Mucosa of gallbladder (tissue), 1 donor: ENCODE results near the gene ATOH8. TPM values are rescaled to one million over a fixed set of nuclear protein-coding genes. Genes with fewer than 3 reads are reported as not detected.

Experiments
- DNase-seq: peaks from one replicate; pipeline ENCODE4 v3.0.0-alpha.2; 2020; ENCODE audit warnings: low spot score
- total RNA-seq: library from RNA; stranded (reverse); gene quantifications from one replicate; pipeline ENCODE4 v1.2.1, GENCODE V29; 2021
- donor health status: DM: no; HTN: no; CAD: no.

ATOH8 gene
- total RNA-seq, 1 donor from 2014 or later: 9.0 TPM

DNA sequence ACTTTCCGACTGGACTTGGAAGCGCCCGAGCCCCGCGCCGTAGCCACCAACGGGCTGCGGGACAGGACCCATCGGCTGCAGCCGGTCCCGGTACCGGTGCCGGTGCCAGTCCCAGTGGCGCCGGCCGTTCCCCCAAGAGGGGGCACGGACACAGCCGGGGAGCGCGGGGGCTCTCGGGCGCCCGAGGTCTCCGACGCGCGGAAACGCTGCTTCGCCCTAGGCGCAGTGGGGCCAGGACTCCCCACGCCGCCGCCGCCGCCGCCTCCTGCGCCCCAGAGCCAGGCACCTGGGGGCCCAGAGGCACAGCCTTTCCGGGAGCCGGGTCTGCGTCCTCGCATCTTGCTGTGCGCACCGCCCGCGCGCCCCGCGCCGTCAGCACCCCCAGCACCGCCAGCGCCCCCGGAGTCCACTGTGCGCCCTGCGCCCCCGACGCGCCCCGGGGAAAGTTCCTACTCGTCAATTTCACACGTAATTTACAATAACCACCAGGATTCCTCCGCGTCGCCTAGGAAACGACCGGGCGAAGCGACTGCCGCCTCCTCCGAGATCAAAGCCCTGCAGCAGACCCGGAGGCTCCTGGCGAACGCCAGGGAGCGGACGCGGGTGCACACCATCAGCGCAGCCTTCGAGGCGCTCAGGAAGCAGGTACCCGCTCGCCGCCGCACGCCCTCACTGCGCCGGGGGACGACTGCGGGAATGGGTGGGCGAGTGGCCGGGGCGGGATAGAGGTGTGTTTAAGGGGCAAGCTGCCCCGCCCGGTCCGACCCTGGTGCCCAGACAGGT, 713 bp downstream of the ATOH8 start:
- DNase-seq: no peak

DNA sequence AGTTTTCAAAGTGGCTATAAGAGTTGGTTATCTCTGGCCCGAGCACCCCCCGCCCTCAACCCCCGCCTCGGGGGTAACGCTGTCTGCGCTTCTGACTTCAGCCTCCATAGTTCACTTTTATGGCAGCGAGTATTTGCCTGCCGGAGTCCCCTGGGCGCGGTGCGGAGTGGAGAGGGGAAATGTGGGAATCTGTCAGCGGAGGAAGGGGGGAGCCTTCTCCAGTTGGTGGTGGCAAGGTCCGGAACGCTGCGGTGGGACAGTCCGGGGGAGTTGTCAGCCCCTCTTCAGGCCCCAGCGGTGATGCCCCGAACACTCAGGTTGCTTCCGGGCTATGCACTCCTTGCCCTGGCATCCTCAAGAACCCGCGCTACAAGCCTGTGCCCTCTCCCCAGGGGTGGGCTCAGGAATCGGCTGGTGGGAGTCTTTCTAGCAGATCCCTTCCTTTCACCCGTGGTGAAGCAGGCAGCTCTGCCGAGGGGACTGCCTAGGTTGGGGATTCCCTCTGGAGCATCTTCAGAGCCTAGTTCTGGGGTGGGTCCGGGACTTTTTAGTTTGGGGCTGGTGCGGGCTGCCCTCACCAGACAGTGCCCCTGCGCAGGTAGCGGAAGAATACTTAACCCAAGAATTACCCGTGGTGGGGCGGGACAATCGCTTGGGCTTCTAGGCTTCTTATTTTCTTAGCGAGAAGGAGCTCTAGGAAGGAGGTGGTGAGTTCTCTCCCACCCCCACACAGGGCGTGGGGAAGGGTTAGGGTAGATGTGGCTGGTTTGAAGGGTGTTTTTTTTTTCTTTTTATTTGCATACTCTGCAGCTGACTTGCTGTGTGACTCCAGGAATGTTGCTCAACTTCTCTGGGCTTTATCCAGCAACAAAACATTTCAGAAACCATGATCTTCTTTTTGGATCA, 1.6 kb downstream of the ATOH8 start:
- DNase-seq: no peak

GRCh38 chr2:85756195-85756594, 2.4 kb downstream of the ATOH8 start:
- DNase-seq: no peak

DNA sequence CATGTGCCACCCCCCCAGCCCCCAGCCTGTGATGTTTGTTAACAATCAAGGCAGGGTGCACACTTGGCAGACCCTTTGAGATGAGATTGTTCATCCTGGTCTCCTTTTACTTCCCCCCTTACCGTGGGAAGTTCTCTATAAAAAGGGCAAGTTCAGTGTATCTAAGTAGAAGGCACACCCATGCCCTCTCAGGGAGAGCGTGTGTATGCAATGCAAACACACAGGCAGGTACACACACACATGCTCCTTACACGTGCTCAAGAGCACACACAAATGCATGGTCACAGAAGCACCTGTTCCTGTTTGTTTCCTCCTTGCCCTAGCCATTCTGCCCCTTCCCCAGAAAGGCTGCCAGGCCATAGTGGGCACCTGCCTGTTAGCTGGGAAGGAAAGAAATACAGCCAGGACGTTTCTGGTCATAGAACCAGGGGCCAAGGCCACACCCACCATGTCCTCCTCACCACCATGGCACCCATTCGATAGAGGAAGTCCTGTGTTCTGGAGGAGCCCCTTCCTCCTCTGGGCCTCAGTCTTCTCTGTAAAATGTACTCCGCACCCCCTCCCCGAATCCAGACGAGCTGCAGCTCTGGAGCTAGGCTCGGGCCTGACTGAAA, 3.1 kb downstream of the ATOH8 start:
- DNase-seq: no peak

DNA sequence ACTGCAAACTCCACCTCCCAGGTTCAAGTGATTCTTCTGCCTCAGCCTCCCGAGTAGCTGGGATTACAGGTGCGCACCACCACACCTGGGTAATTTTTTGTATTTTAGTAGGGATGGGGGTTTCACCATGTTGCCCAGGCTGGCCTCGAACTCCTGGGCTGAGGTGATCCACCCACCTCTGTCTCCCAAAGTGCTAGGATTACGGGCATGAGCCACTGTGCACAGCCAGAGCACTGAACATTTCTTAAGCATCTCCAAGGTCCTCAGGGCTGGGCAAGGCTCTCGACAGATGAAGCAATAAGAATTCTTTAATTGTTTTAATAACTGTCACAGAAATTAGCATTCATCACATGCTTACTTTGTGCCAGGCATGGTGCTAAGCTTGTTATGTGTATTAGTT, 4.1 kb downstream of the ATOH8 start:
- DNase-seq: no peak

DNA sequence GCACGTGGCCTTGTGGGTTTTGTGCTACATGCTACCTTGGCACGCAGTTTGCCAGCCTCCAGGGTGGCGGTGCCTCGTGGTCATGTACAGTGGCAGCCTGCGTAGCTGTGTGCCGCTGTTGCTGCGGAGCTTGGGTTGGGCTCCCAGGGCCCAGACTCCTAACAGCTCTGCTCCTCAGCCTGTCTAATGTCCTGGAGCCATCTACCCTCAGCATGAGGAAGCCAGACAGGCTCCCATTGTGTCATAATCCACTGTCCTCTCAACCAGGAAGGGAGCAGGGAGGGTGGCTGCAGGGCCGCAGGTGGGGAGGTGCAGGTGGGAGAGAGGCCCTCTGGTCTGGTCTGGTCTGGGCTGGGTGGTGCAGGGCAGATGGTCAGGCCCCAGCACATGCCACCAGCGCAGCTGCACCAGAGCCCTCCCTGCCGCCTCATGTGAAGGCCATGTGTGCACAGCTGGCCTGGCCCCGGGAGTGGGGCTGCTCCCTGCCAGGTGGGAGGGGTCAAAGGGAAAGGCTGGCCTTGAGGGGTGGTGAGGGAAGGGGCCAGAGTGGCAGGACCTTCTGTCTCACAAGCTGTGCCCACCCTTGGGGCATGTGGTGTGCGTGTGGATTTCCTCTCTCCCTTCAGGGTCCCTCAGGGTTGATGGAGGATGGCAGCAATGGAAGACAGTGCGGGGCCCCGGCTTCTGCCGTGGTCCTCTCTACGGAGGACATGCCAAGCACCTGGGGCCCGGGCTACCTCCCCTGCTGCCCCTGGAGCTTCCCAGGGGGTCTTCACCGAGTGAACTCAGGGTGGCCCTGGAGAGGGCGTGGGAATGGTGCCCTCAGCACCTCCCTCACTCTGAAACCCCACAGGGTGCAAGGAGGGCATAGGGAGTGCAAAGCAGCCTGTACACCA, 4.8 kb downstream of the ATOH8 start:
- no peak for DNase-seq

- no peak for DNase-seq
Measured at GRCh38 chr2:85759257-85759613, 5.4 kb downstream of the ATOH8 start.

- DNase-seq: no peak
Measured at GRCh38 chr2:85760371-85760770, 6.6 kb downstream of the ATOH8 start.

DNA sequence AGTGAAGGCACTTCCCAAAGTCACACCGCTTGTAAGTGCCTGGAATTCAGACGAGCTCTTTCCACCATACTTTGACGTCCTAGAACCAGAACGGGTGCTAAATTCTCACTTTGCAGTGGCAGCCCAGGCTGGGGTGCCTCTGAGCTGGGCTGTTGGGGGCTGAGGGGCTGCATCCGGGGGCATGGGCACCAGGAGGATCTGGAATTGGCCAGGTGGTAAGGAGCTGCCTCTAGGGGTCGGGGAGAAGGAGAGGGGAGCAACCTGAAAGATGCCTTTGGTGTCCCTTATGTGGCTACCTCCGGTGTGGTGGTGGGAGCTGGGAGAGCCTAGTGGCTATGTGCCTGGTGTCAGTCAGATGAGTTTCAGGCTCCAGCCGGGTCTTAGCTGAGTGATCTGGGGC, 7.1 kb downstream of the ATOH8 start:
- DNase-seq: no peak

GRCh38 chr2:85761512-85761944, 7.7 kb downstream of the ATOH8 start:
- DNase-seq: no peak

- no peak for DNase-seq
Measured at GRCh38 chr2:85761946-85762345, 8.2 kb downstream of the ATOH8 start.

GRCh38 chr2:85763132-85763531, 9.3 kb downstream of the ATOH8 start:
- DNase-seq: no peak

DNA sequence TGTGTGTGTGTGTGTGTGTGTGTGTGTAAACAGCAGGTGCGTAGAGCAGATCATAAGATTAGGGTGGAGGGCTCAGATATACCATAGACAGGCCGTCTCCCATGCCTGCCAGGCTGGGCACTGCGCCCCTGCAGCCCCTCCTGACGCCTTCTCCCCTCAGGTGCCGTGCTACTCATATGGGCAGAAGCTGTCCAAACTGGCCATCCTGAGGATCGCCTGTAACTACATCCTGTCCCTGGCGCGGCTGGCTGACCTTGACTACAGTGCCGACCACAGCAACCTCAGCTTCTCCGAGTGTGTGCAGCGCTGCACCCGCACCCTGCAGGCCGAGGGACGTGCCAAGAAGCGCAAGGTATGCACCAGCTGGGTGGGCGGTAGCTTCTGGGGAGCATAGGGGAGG, 10.0 kb downstream of the ATOH8 start:
- no peak for DNase-seq

GRCh38 chr2:85765081-85765731, 11.4 kb downstream of the ATOH8 start:
- DNase-seq: no peak

- no peak for DNase-seq
Measured at GRCh38 chr2:85766229-85766628, 12.4 kb downstream of the ATOH8 start.

DNA sequence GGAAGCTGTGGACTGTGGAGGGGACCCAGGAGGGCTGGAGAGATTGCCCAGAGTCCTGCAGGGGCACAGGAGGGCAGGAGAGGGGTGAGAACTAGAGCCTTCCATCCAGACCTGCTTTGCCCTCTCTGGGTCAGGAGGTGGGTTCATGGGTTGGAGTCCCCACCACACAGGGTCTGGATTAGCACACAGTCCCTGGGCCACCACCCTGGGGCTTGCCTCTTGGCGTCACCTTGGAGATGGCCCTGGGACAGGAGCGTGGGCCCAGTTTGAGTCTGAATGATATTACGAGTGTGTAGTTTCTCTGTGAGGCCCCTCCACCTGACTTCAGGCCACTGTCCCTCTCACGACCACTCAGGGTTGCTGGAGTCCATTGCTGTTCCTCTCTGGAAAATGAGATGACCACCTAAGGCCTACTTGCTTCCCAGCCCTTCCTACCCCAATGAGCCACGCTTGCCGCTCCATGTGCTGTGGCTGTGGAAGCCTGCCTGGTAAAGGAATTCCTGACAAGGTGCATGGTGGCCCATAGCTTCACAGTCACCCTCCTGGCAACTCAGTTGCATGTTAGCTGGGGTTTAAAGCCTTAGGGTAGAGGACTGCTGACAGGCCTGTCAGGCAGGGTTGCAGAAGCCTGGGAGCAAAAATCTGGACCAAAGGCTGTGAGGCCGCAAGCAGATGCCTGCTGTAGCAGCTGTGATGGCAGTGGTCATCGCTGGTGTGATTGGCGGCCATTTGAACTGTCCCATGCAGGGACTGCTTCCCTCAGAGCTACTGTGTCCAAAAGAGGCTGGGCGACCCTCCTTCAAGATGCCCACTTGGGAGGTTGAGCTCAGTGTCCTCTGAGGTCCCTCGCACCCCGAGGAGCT, 14.2 kb downstream of the ATOH8 start:
- DNase-seq: no peak

- peak; percentile 65 for DNase-seq
Measured at GRCh38 chr2:85768713-85769112, 14.9 kb downstream of the ATOH8 start.

DNA sequence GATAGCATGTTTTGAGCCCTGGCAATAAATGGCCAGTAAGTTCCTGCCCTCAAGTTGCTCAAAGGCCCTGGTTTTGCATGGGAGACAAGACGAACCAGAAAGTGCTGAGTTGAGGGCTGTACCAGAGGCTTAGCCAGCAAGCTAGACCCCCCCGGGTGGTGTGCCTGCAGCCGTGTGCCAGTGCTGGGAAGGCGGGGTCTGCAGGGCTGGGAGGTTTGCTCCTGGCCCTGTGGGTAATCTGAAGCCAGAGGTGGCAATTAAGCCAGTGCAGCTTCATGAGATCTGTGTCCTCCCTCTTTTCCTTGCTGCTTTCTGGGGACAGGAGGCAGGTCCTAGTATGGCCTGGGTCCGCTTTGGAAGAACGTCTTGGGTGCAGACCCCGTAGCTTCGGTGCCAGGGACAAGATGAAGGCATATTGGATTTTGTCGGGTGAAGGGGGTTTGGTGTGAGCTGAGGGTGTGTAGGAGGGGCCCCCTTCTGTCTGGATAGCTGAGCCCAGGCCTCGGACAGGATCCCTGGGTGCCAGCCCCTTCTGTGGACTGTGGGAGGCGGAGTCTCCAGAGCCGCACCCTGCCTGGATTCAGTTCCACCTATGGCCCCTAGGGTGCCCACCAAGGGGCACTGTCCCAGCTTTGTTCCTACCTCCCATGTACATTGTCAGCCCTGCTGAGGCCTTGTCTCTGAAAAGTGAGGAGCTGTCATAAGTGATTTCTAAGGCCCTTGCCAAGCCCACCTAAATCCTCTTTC, 15.6 kb downstream of the ATOH8 start:
- no peak for DNase-seq

- no peak for DNase-seq
Measured at GRCh38 chr2:85769983-85770362, 16.2 kb downstream of the ATOH8 start.
